ENCODE data around the gene RAD21L1. TPM values are rescaled to one million over a fixed set of nuclear protein-coding genes. Genes with fewer than 3 reads are reported as not detected.

RAD21L1 gene
- total RNA-seq, 1 experiment from 2014 or later, result not detected

Other genes with a start within 250 kb of the RAD21L1 start
- 0.26 and 0.41 TPM in 2 replicates for gene RSPO4, start 223.7 kb upstream of the RAD21L1 start, total RNA-seq (2022)
- gene PSMF1, start 107.4 kb upstream of the RAD21L1 start, total RNA-seq (2022), result 121 and 141 TPM in 2 replicates
- 6.9 and 7.8 TPM in 2 replicates for gene TMEM74B, start 41.1 kb upstream of the RAD21L1 start, total RNA-seq (2022)
- gene C20orf202, start 22.6 kb upstream of the RAD21L1 start, total RNA-seq (2022), result not detected in 2 replicates
- 0.28 and 0.36 TPM in 2 replicates for gene SNPH, start 40.2 kb downstream of the RAD21L1 start, total RNA-seq (2022)
- 1.4 and 2.0 TPM in 2 replicates for gene SDCBP2, start 103.1 kb downstream of the RAD21L1 start, total RNA-seq (2022)
- gene FKBP1A, start 167.0 kb downstream of the RAD21L1 start, total RNA-seq (2022), result 220 and 228 TPM in 2 replicates
- gene NSFL1C, start 240.8 kb downstream of the RAD21L1 start, total RNA-seq (2022), result 104 and 119 TPM in 2 replicates

All from Caco-2 (cell line).